ENCODE measurements around the gene RBM19.

Gene RBM19

DNA sequence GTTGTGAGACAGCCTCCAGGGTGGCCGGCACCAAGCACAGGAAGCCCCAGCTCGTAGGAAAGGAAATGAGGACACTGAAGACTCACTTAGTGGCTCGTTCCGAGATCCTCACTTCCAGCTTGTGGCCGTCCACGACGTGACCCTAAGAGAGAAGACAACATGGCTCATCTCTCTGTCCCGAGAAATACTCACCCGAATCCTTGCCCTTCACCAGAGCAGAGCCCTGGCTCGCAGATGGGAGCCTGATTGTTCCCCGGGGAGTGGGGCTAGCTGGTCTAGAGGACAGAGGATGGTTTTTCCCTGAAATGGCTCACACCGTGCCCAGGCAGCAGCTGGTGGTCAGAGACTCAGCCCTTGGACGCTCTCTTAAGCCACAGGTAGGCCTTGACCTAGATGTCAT is 47.8 kb downstream of the RBM19 start:
- H3K27me3 ChIP-seq (ENCODE audit: control insufficient read depth in 1 of 2, insufficient read depth in 2 of 2, low read length in 2 of 2), result no peaks in the 10 kb centered on the region
- no peaks in the 10 kb centered on the region for H3K4me1 ChIP-seq (ENCODE audit: insufficient read depth, low read length)
- no peaks in the 10 kb centered on the region for H3K9me3 ChIP-seq (ENCODE audit: low read length)
- H3K27ac ChIP-seq (ENCODE audit: low read depth, low read length), result no peak overlapping the region
- no peak overlapping the region for H3K4me3 ChIP-seq (ENCODE audit: low read depth in 1 of 2, low read length in 2 of 2)
- H3K36me3 ChIP-seq (ENCODE audit: insufficient read depth, low read length), result peaks cover 62% of the 10 kb centered on the region
- no peak overlapping the region for H3K9ac ChIP-seq (ENCODE audit: low read length)

DNA sequence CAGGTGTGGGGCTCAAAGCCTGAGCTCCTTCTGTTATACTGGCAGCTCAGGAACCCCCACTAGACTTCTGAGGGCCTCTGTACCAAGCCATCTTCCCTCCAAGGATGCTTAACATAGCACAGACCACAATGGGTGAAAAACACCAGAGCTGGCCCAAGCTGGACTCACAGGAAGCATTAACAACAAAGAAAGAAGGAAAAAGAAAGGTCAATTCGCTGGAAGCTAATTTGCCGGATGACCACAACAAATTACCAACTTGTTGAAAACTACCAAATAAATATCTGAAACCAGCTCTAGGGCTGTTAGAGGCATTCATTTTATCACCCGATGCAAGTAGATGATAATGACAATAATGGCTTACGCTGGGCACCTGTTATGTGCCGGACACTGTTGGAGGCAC is 48.7 kb downstream of the RBM19 start:
- H3K27me3 ChIP-seq (ENCODE audit: control insufficient read depth in 1 of 2, insufficient read depth in 2 of 2, low read length in 2 of 2), result no peaks in the 10 kb centered on the region
- no peaks in the 10 kb centered on the region for H3K9me3 ChIP-seq (ENCODE audit: low read length)
- no peaks in the 10 kb centered on the region for H3K4me1 ChIP-seq (ENCODE audit: insufficient read depth, low read length)
- H3K36me3 ChIP-seq (ENCODE audit: insufficient read depth, low read length), result peaks cover 58% of the 10 kb centered on the region
- no peak overlapping the region for H3K4me3 ChIP-seq (ENCODE audit: low read depth in 1 of 2, low read length in 2 of 2)
- H3K27ac ChIP-seq (ENCODE audit: low read depth, low read length), result no peak overlapping the region
- H3K9ac ChIP-seq (ENCODE audit: low read length), result no peak overlapping the region

DNA sequence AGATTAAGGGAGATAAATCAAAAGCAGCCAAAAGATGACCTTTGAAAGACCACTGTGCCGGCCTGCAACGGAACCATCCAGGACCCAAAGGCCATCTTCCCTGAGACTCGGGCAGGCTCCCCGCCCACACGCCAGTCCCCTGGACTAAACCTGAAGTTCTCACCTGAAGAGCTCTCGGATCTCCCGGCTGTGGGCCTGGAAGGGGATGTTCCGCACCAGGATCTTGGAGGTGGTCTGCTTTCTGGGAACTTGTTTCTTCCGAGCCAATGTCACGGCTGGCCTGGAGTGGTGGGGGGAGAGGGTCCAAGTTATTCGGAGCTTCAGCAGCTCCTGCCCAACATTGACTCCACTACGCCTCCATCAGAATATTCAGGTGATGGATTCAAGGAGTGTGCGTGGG is 51.3 kb downstream of the RBM19 start:
- Histone ChIP-seq H3K4me1 (ENCODE audit: insufficient read depth, low read length) (no peaks in the 10 kb centered on the region), H3K9ac (ENCODE audit: low read length) (no peak overlapping the region), H3K36me3 (ENCODE audit: insufficient read depth, low read length) (peaks cover 51% of the 10 kb centered on the region)

DNA sequence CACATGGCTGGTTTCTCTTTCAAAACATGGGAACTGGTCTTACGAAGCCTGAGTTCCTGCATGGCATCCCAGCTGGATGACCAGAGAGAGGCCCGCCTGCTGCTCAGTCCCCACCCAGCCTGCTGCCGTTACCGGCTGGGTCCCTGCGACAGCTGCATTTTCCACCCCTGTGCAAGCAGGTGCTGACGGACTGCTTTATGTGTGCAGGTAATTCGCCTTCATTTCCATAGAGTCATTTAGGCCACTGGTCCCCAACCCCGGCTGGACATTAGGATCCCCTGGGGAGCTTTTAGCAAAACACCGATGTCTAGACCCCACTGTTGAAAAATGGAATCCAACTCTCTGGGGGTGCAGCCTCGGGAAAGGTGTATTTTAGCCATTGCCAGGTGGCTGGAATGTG is 51.9 kb downstream of the RBM19 start:
- H3K36me3 ChIP-seq (ENCODE audit: insufficient read depth, low read length), result peaks cover 51% of the 10 kb centered on the region
- no peaks in the 10 kb centered on the region for H3K4me1 ChIP-seq (ENCODE audit: insufficient read depth, low read length)
- H3K9ac ChIP-seq (ENCODE audit: low read length), result no peak overlapping the region
- no peaks in the 10 kb centered on the region for H3K27me3 ChIP-seq (ENCODE audit: control insufficient read depth in 1 of 2, insufficient read depth in 2 of 2, low read length in 2 of 2)
- H3K4me3 ChIP-seq (ENCODE audit: low read depth in 1 of 2, low read length in 2 of 2), result no peak overlapping the region
- H3K9me3 ChIP-seq (ENCODE audit: low read length), result no peaks in the 10 kb centered on the region
- no peak overlapping the region for H3K27ac ChIP-seq (ENCODE audit: low read depth, low read length)

More for the DNA sequence above, 51.3 kb downstream of the RBM19 start:
- Histone ChIP-seq H3K9me3 (ENCODE audit: low read length) (no peaks in the 10 kb centered on the region), H3K4me3 (ENCODE audit: low read depth in 1 of 2, low read length in 2 of 2) (no peak overlapping the region), H3K27ac (ENCODE audit: low read depth, low read length) (no peak overlapping the region), H3K27me3 (ENCODE audit: control insufficient read depth in 1 of 2, insufficient read depth in 2 of 2, low read length in 2 of 2) (no peaks in the 10 kb centered on the region)

DNA sequence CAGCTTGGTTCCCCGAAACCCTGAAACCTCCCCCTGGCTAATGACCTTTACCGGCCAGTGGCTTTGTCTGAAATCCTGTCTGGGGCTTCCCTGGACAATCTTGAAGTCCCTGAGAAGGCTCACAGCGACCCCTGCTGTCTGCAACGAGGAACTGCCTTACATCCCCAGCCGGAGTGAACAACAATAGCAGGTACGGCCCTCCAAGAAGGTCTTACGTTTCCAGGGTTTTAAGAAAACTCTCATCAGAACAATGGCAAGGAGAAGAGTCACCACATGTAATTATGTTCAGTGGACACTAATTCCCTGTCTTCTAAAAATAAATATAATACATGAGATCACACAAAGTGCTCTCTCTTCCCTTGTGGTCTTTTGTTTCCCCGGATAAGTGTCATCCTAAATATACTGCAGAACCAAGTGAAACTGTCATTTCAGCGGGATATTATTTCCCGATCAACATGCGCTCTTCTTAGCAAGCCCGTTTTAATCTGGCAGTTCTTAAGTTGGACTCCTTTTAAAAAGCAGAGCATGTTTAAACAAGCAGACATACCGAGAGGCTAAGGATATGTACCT is 53.3 kb downstream of the RBM19 start:
- Histone ChIP-seq H3K4me1 (ENCODE audit: insufficient read depth, low read length) (no peaks in the 10 kb centered on the region), H3K27me3 (ENCODE audit: control insufficient read depth in 1 of 2, insufficient read depth in 2 of 2, low read length in 2 of 2) (no peaks in the 10 kb centered on the region), H3K36me3 (ENCODE audit: insufficient read depth, low read length) (peaks cover 41% of the 10 kb centered on the region)

DNA sequence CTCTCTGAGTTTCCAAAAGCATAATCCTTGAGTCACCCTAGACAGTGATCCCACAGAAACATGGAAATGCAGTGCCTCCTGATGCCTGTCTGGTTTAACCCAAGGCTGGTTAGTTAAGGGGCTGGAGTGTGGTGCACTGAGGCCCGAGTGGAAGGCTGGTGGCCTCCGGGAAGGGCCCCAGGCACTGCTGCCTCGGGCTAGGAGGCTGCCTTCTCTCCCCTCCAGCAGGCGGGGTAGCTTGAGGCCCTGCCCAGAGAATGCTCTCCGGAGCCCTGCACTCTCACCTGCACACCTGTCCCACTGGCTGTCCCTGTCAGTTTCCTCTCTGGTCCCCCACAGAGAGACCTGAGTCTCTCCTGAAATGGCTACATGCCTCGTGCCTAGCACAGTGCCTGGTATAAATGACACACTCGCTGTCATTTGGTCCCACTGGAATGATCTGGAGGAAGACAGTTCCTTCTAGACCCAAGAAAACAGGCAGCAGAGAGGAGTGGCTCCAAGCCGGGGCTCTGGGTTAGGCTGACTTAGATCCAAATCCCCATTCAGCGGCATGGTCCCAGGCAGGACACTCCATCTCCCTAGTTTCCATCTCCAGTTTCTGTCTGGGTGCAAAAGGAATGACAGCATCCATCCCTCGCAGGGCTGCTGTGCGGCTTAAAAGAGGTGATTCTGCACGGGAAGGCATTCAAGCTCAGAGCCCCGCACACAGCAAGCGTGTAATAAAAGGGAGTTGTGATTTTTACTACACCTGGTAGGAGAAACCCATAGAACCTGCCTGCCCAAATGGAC is 54.0 kb downstream of the RBM19 start:
- H3K27ac ChIP-seq (ENCODE audit: low read depth, low read length), result no peak overlapping the region
- H3K9ac ChIP-seq (ENCODE audit: low read length), result no peak overlapping the region
- H3K4me3 ChIP-seq (ENCODE audit: low read depth in 1 of 2, low read length in 2 of 2), result no peak overlapping the region
- no peaks in the 10 kb centered on the region for H3K4me1 ChIP-seq (ENCODE audit: insufficient read depth, low read length)
- H3K36me3 ChIP-seq (ENCODE audit: insufficient read depth, low read length), result peaks cover 40% of the 10 kb centered on the region
- H3K27me3 ChIP-seq (ENCODE audit: control insufficient read depth in 1 of 2, insufficient read depth in 2 of 2, low read length in 2 of 2), result no peaks in the 10 kb centered on the region
- no peaks in the 10 kb centered on the region for H3K9me3 ChIP-seq (ENCODE audit: low read length)

More for the DNA sequence above, 53.3 kb downstream of the RBM19 start:
- Histone ChIP-seq H3K9ac (ENCODE audit: low read length) (no peak overlapping the region), H3K9me3 (ENCODE audit: low read length) (no peaks in the 10 kb centered on the region), H3K4me3 (ENCODE audit: low read depth in 1 of 2, low read length in 2 of 2) (no peak overlapping the region), H3K27ac (ENCODE audit: low read depth, low read length) (no peak overlapping the region)

DNA sequence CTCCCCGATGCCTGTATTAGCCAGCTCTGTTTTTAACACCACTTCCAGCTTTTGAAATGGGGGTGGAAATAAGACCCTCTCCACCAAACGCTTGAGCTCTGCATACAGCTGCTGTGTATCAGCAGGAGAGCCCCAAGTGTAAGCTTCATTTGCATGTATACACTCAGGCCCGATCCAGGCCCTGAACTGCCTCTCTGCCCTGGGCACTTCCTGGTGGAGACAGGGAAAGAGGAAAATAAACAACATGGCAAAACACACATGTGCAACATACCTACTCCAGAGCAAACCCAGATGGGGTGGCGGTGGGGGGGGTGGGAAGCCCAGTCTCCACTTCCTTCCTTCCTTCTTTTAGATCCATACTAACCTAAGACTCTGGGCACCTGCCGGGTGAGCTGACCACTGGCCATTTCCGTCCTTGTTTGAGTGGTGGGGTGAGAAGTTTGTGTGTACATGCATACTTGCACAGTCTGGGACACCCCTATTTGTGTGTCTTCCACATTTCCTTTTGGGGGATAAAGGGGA is 55.3 kb downstream of the RBM19 start:
- Histone ChIP-seq H3K36me3 (ENCODE audit: insufficient read depth, low read length) (peaks cover 41% of the 10 kb centered on the region), H3K27me3 (ENCODE audit: control insufficient read depth in 1 of 2, insufficient read depth in 2 of 2, low read length in 2 of 2) (no peaks in the 10 kb centered on the region), H3K4me1 (ENCODE audit: insufficient read depth, low read length) (no peaks in the 10 kb centered on the region), H3K9me3 (ENCODE audit: low read length) (no peaks in the 10 kb centered on the region), H3K4me3 (ENCODE audit: low read depth in 1 of 2, low read length in 2 of 2) (no peak overlapping the region), H3K27ac (ENCODE audit: low read depth, low read length) (no peak overlapping the region), H3K9ac (ENCODE audit: low read length) (no peak overlapping the region)

DNA sequence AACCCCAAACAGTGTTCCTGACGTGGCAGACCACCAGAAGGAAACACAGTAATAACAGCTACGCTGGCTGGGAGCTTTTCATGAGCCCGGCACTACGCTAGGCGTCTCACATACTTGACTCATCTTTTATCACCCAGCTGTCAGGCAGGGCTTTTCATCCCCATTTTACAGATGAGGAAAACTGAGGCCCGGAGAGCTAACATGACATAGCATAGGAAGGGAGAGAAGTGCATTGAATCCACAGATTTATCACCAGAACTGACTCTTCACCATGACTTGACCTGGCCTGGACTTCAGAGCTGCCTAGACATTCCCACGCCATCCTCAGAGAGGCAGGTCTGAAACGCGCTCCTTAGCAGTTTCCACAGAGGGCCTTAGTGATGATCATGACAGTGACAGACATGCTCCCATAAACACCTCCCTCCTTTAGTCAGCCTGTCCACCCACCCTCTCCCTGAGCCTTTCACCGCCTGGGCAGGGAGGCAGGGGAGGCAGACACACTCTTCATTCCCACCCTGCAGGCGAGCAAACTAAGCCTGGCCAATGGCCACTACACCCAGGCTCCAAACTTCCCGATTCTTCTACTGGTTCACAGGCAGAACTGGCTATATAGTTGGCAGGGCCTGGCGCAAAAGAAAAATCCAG is 56.2 kb downstream of the RBM19 start:
- H3K9me3 ChIP-seq (ENCODE audit: low read length), result no peaks in the 10 kb centered on the region
- H3K27me3 ChIP-seq (ENCODE audit: control insufficient read depth in 1 of 2, insufficient read depth in 2 of 2, low read length in 2 of 2), result no peaks in the 10 kb centered on the region
- peaks cover 33% of the 10 kb centered on the region for H3K36me3 ChIP-seq (ENCODE audit: insufficient read depth, low read length)
- H3K9ac ChIP-seq (ENCODE audit: low read length), result no peak overlapping the region
- no peak overlapping the region for H3K27ac ChIP-seq (ENCODE audit: low read depth, low read length)
- H3K4me3 ChIP-seq (ENCODE audit: low read depth in 1 of 2, low read length in 2 of 2), result no peak overlapping the region
- H3K4me1 ChIP-seq (ENCODE audit: insufficient read depth, low read length), result no peaks in the 10 kb centered on the region

DNA sequence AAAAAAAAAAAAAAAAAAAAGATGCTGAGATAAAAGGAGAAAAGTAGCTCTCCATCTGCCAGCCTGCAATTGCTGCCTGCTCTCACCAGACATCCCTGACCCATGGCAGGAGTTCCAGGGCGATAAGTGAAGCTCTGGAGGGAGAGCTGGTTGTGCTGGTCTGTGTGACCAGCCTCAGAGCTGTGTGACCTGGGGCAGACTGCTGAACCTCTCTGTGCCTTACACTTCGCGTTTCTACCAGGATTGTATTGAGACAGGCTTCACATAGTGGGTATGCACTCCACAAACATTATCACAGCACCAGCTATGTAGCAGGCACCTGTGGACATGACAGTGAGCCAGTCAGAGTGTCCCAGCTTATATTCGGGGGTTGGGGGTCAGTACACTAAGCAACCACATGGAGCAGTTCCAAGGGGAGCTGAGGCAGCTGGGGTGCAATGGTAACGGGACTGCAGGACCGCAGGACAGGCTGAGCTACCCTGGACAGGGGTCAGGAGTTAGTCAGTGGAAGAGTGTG is 57.5 kb downstream of the RBM19 start:
- Histone ChIP-seq H3K27ac (ENCODE audit: low read depth, low read length) (no peak overlapping the region), H3K4me1 (ENCODE audit: insufficient read depth, low read length) (no peaks in the 10 kb centered on the region), H3K9ac (ENCODE audit: low read length) (no peak overlapping the region), H3K27me3 (ENCODE audit: control insufficient read depth in 1 of 2, insufficient read depth in 2 of 2, low read length in 2 of 2) (no peaks in the 10 kb centered on the region), H3K36me3 (ENCODE audit: insufficient read depth, low read length) (peaks cover 24% of the 10 kb centered on the region), H3K4me3 (ENCODE audit: low read depth in 1 of 2, low read length in 2 of 2) (no peak overlapping the region), H3K9me3 (ENCODE audit: low read length) (no peaks in the 10 kb centered on the region)

DNA sequence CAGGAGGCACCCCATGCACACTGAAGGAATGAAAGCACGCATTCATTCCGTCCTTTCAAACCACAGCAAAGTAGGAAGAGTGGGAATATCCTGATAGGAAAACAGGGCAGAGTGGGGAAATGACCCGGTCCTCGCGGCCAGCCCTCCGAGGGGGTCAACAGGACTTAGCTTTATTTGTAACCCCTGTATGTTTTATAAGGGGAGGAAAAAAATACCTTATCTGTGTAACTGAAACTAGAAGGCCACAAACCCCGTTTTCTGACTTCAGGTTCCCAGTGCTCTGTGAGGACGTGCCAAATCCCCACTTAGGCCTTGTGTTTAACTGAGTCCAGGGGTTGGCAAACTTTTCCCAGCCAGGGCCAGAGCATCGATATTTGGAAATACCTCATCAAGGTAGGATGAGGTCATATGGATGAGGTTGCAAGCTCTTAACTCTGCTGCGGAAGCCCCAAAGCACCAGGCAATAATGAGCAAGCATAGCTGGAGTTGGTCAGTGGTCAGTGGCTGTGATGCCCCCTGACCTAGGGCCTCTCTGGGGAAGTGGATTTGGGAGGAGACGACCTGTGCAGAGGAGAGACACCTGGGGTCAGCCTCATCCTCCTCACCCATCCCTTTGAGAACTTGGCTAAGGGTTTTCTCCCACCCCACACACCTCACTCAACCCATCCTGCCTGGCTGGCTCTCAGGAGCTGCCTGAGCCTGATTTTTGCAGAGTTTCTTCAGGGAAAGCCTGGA is 58.5 kb downstream of the RBM19 start:
- H3K4me3 ChIP-seq (ENCODE audit: low read depth in 1 of 2, low read length in 2 of 2), result no peak overlapping the region
- no peak overlapping the region for H3K27ac ChIP-seq (ENCODE audit: low read depth, low read length)
- no peaks in the 10 kb centered on the region for H3K4me1 ChIP-seq (ENCODE audit: insufficient read depth, low read length)
- peaks cover 21% of the 10 kb centered on the region for H3K36me3 ChIP-seq (ENCODE audit: insufficient read depth, low read length)
- no peak overlapping the region for H3K9ac ChIP-seq (ENCODE audit: low read length)
- H3K27me3 ChIP-seq (ENCODE audit: control insufficient read depth in 1 of 2, insufficient read depth in 2 of 2, low read length in 2 of 2), result no peaks in the 10 kb centered on the region
- no peaks in the 10 kb centered on the region for H3K9me3 ChIP-seq (ENCODE audit: low read length)
